ENCODE data around the gene SPAG16.

SPAG16 gene

GRCh38 chr2:213261715-213262114 lies 22.5 kb upstream of the SPAG16 start:
- H3K9me3 ChIP-seq (ENCODE audit: insufficient read depth, low read depth, low read length), result no peaks in the 10 kb centered on the region
- H3K4me2 ChIP-seq (ENCODE audit: low read depth, low read length, poor library complexity, severe bottlenecking), result no peak overlapping the region
- H4K20me1 ChIP-seq (ENCODE audit: insufficient read depth, low read length, poor library complexity, severe bottlenecking), result no peaks in the 10 kb centered on the region
- TF ChIP-seq EZH2phosphoT487 (IDR thresholded peaks at IDR 0.05; ENCODE audit: borderline replicate concordance), result no peak
- no peak for TF ChIP-seq CTCF (conservative IDR thresholded peaks at IDR 0.05; ENCODE audit: low read length)
- no peaks in the 10 kb centered on the region for H3K79me2 ChIP-seq (ENCODE audit: insufficient read depth, low read length)
- H3K4me3 ChIP-seq (ENCODE audit: low read length, poor library complexity, severe bottlenecking), result no peak overlapping the region
- no peaks in the 10 kb centered on the region for H3K9me2 ChIP-seq (replicated peaks; ENCODE audit: low read depth, low read length)
- no peak overlapping the region for H3K9ac ChIP-seq (ENCODE audit: low read depth, low read length, poor library complexity, severe bottlenecking)
- peak overlapping the region; percentile 0 for H2AFZ ChIP-seq (ENCODE audit: low read length)
- H3F3A ChIP-seq (ENCODE audit: low read depth), result no peaks in the 10 kb centered on the region
- H3K4me1 ChIP-seq (ENCODE audit: insufficient read depth, low read length, poor library complexity, severe bottlenecking), result no peaks in the 10 kb centered on the region
- no peaks in the 10 kb centered on the region for H3K36me3 ChIP-seq (ENCODE audit: insufficient read depth, low read length)
- H3K27me3 ChIP-seq (ENCODE audit: insufficient read depth, low read length, poor library complexity, severe bottlenecking), result no peaks in the 10 kb centered on the region

GRCh38 chr2:213265679-213266078 lies 18.6 kb upstream of the SPAG16 start:
- H3K4me1 ChIP-seq (ENCODE audit: insufficient read depth, low read length, poor library complexity, severe bottlenecking), result no peaks in the 10 kb centered on the region
- no peaks in the 10 kb centered on the region for H3K9me3 ChIP-seq (ENCODE audit: insufficient read depth, low read depth, low read length)
- H3K9ac ChIP-seq (ENCODE audit: low read depth, low read length, poor library complexity, severe bottlenecking), result no peak overlapping the region
- no peaks in the 10 kb centered on the region for H3K27me3 ChIP-seq (ENCODE audit: insufficient read depth, low read length, poor library complexity, severe bottlenecking)
- no peaks in the 10 kb centered on the region for H3K9me2 ChIP-seq (replicated peaks; ENCODE audit: low read depth, low read length)
- TF ChIP-seq EZH2phosphoT487 (IDR thresholded peaks at IDR 0.05; ENCODE audit: borderline replicate concordance) (no peak), CTCF (conservative IDR thresholded peaks at IDR 0.05; ENCODE audit: low read length) (no peak)
- H2AFZ ChIP-seq (ENCODE audit: low read length), result no peak overlapping the region
- no peaks in the 10 kb centered on the region for H3F3A ChIP-seq (ENCODE audit: low read depth)
- H3K79me2 ChIP-seq (ENCODE audit: insufficient read depth, low read length), result no peaks in the 10 kb centered on the region
- no peaks in the 10 kb centered on the region for H3K36me3 ChIP-seq (ENCODE audit: insufficient read depth, low read length)
- no peak overlapping the region for H3K4me3 ChIP-seq (ENCODE audit: low read length, poor library complexity, severe bottlenecking)
- no peak overlapping the region for H3K4me2 ChIP-seq (ENCODE audit: low read depth, low read length, poor library complexity, severe bottlenecking)
- H4K20me1 ChIP-seq (ENCODE audit: insufficient read depth, low read length, poor library complexity, severe bottlenecking), result no peaks in the 10 kb centered on the region

GRCh38 chr2:213266421-213266820 lies 17.8 kb upstream of the SPAG16 start:
- Histone ChIP-seq H4K20me1 (ENCODE audit: insufficient read depth, low read length, poor library complexity, severe bottlenecking) (no peaks in the 10 kb centered on the region), H3K9me3 (ENCODE audit: insufficient read depth, low read depth, low read length) (no peaks in the 10 kb centered on the region), H3K27me3 (ENCODE audit: insufficient read depth, low read length, poor library complexity, severe bottlenecking) (no peaks in the 10 kb centered on the region), H3K4me1 (ENCODE audit: insufficient read depth, low read length, poor library complexity, severe bottlenecking) (no peaks in the 10 kb centered on the region), H3K4me2 (ENCODE audit: low read depth, low read length, poor library complexity, severe bottlenecking) (no peak overlapping the region), H3K9me2 (replicated peaks; ENCODE audit: low read depth, low read length) (no peaks in the 10 kb centered on the region), H3F3A (ENCODE audit: low read depth) (no peaks in the 10 kb centered on the region), H3K9ac (ENCODE audit: low read depth, low read length, poor library complexity, severe bottlenecking) (no peak overlapping the region), H3K79me2 (ENCODE audit: insufficient read depth, low read length) (no peaks in the 10 kb centered on the region), H2AFZ (ENCODE audit: low read length) (no peak overlapping the region), H3K36me3 (ENCODE audit: insufficient read depth, low read length) (no peaks in the 10 kb centered on the region), H3K4me3 (ENCODE audit: low read length, poor library complexity, severe bottlenecking) (no peak overlapping the region)
- no peak for TF ChIP-seq CTCF (conservative IDR thresholded peaks at IDR 0.05; ENCODE audit: low read length)
- no peak for TF ChIP-seq EZH2phosphoT487 (IDR thresholded peaks at IDR 0.05; ENCODE audit: borderline replicate concordance)
